ENCODE measurements around the gene EHMT2.
"Not testable (repeated sequence)": the region's sequence is repeated elsewhere in the genome, so short reads cannot be mapped to it uniquely, and the experiment has no call there.

EHMT2 gene

GRCh38 chr6:31915351-31915750, 17.9 kb upstream of the EHMT2 start:
- Histone ChIP-seq H3K27ac (ENCODE audit: low read length) (no peak overlapping the region), H3K9me3 (ENCODE audit: control insufficient read depth in 2 of 2, low read length in 2 of 2) (no peaks in the 10 kb centered on the region), H3K9ac (ENCODE audit: low read length in 2 of 2) (no peak overlapping the region), H3K4me1 (ENCODE audit: control insufficient read depth, insufficient read depth, low read length) (no peaks in the 10 kb centered on the region), H3K4me3 (ENCODE audit: low read length in 2 of 2) (no peak overlapping the region), H3K27me3 (ENCODE audit: control insufficient read depth in 1 of 2, insufficient read depth in 2 of 2, low read length in 2 of 2) (peaks cover 0 to 4% of the 10 kb centered on the region in 2 donors), H3K36me3 (ENCODE audit: control insufficient read depth in 2 of 2, insufficient read depth in 2 of 2, low read length in 2 of 2) (no peaks in the 10 kb centered on the region)

- Histone ChIP-seq H3K9me3 (ENCODE audit: control insufficient read depth in 2 of 2, low read length in 2 of 2) (no peaks in the 10 kb centered on the region), H3K27me3 (ENCODE audit: control insufficient read depth in 1 of 2, insufficient read depth in 2 of 2, low read length in 2 of 2) (peaks cover 0 to 4% of the 10 kb centered on the region in 2 donors), H3K27ac (ENCODE audit: low read length) (no peak overlapping the region), H3K36me3 (ENCODE audit: control insufficient read depth in 2 of 2, insufficient read depth in 2 of 2, low read length in 2 of 2) (no peaks in the 10 kb centered on the region), H3K9ac (ENCODE audit: low read length in 2 of 2) (no peak overlapping the region), H3K4me1 (ENCODE audit: control insufficient read depth, insufficient read depth, low read length) (no peaks in the 10 kb centered on the region), H3K4me3 (ENCODE audit: low read length in 2 of 2) (no peak overlapping the region)
These were observed 14.5 kb upstream of the EHMT2 start for GRCh38 chr6:31911826-31912585.

- not testable (repeated sequence) for H3K9ac ChIP-seq (ENCODE audit: low read length in 2 of 2); H3K4me3 ChIP-seq (ENCODE audit: low read length in 2 of 2); H3K4me1 ChIP-seq (ENCODE audit: control insufficient read depth, insufficient read depth, low read length); H3K27ac ChIP-seq (ENCODE audit: low read length); H3K36me3 ChIP-seq (ENCODE audit: control insufficient read depth in 2 of 2, insufficient read depth in 2 of 2, low read length in 2 of 2); H3K9me3 ChIP-seq (ENCODE audit: control insufficient read depth in 2 of 2, low read length in 2 of 2); H3K27me3 ChIP-seq (ENCODE audit: control insufficient read depth in 1 of 2, insufficient read depth in 2 of 2, low read length in 2 of 2)
These were observed 11.8 kb upstream of the EHMT2 start for GRCh38 chr6:31909298-31909697.

GRCh38 chr6:31908791-31909190, 11.3 kb upstream of the EHMT2 start:
- Histone ChIP-seq H3K4me1 (ENCODE audit: control insufficient read depth, insufficient read depth, low read length) (no peaks in the 10 kb centered on the region), H3K4me3 (ENCODE audit: low read length in 2 of 2) (no peak overlapping the region), H3K9ac (ENCODE audit: low read length in 2 of 2) (no peak overlapping the region), H3K27me3 (ENCODE audit: control insufficient read depth in 1 of 2, insufficient read depth in 2 of 2, low read length in 2 of 2) (no peaks in the 10 kb centered on the region), H3K9me3 (ENCODE audit: control insufficient read depth in 2 of 2, low read length in 2 of 2) (no peaks in the 10 kb centered on the region), H3K36me3 (ENCODE audit: control insufficient read depth in 2 of 2, insufficient read depth in 2 of 2, low read length in 2 of 2) (no peaks in the 10 kb centered on the region), H3K27ac (ENCODE audit: low read length) (no peak overlapping the region)

GRCh38 chr6:31908255-31908654, 10.8 kb upstream of the EHMT2 start:
- not testable (repeated sequence) for H3K4me3 ChIP-seq (ENCODE audit: low read length in 2 of 2); H3K9ac ChIP-seq (ENCODE audit: low read length in 2 of 2); H3K36me3 ChIP-seq (ENCODE audit: control insufficient read depth in 2 of 2, insufficient read depth in 2 of 2, low read length in 2 of 2); H3K27ac ChIP-seq (ENCODE audit: low read length); H3K4me1 ChIP-seq (ENCODE audit: control insufficient read depth, insufficient read depth, low read length); H3K27me3 ChIP-seq (ENCODE audit: control insufficient read depth in 1 of 2, insufficient read depth in 2 of 2, low read length in 2 of 2); H3K9me3 ChIP-seq (ENCODE audit: control insufficient read depth in 2 of 2, low read length in 2 of 2)

GRCh38 chr6:31907158-31907813, 9.8 kb upstream of the EHMT2 start:
- Histone ChIP-seq H3K9ac (ENCODE audit: low read length in 2 of 2) (no peak overlapping the region), H3K4me3 (ENCODE audit: low read length in 2 of 2) (no peak overlapping the region), H3K27me3 (ENCODE audit: control insufficient read depth in 1 of 2, insufficient read depth in 2 of 2, low read length in 2 of 2) (no peaks in the 10 kb centered on the region), H3K36me3 (ENCODE audit: control insufficient read depth in 2 of 2, insufficient read depth in 2 of 2, low read length in 2 of 2) (no peaks in the 10 kb centered on the region), H3K27ac (ENCODE audit: low read length) (no peak overlapping the region), H3K4me1 (ENCODE audit: control insufficient read depth, insufficient read depth, low read length) (peaks cover 8% of the 10 kb centered on the region), H3K9me3 (ENCODE audit: control insufficient read depth in 2 of 2, low read length in 2 of 2) (no peaks in the 10 kb centered on the region)

- H3K27ac ChIP-seq (ENCODE audit: low read length); H3K9me3 ChIP-seq (ENCODE audit: control insufficient read depth in 2 of 2, low read length in 2 of 2); H3K4me1 ChIP-seq (ENCODE audit: control insufficient read depth, insufficient read depth, low read length); H3K27me3 ChIP-seq (ENCODE audit: control insufficient read depth in 1 of 2, insufficient read depth in 2 of 2, low read length in 2 of 2); H3K4me3 ChIP-seq (ENCODE audit: low read length in 2 of 2); H3K36me3 ChIP-seq (ENCODE audit: control insufficient read depth in 2 of 2, insufficient read depth in 2 of 2, low read length in 2 of 2); H3K9ac ChIP-seq (ENCODE audit: low read length in 2 of 2): not testable (repeated sequence)
These were observed 9.2 kb upstream of the EHMT2 start for GRCh38 chr6:31906727-31907126.

GRCh38 chr6:31906122-31906521, 8.6 kb upstream of the EHMT2 start:
- Histone ChIP-seq H3K4me1 (ENCODE audit: control insufficient read depth, insufficient read depth, low read length) (peaks cover 13% of the 10 kb centered on the region), H3K27me3 (ENCODE audit: control insufficient read depth in 1 of 2, insufficient read depth in 2 of 2, low read length in 2 of 2) (no peaks in the 10 kb centered on the region), H3K9me3 (ENCODE audit: control insufficient read depth in 2 of 2, low read length in 2 of 2) (no peaks in the 10 kb centered on the region), H3K27ac (ENCODE audit: low read length) (no peak overlapping the region), H3K4me3 (ENCODE audit: low read length in 2 of 2) (no peak overlapping the region), H3K9ac (ENCODE audit: low read length in 2 of 2) (no peak overlapping the region), H3K36me3 (ENCODE audit: control insufficient read depth in 2 of 2, insufficient read depth in 2 of 2, low read length in 2 of 2) (no peaks in the 10 kb centered on the region)

- Histone ChIP-seq H3K27ac (ENCODE audit: low read length) (no peak overlapping the region), H3K27me3 (ENCODE audit: control insufficient read depth in 1 of 2, insufficient read depth in 2 of 2, low read length in 2 of 2) (no peaks in the 10 kb centered on the region), H3K4me3 (ENCODE audit: low read length in 2 of 2) (no peak overlapping the region), H3K9me3 (ENCODE audit: control insufficient read depth in 2 of 2, low read length in 2 of 2) (no peaks in the 10 kb centered on the region), H3K9ac (ENCODE audit: low read length in 2 of 2) (no peak overlapping the region), H3K36me3 (ENCODE audit: control insufficient read depth in 2 of 2, insufficient read depth in 2 of 2, low read length in 2 of 2) (no peaks in the 10 kb centered on the region), H3K4me1 (ENCODE audit: control insufficient read depth, insufficient read depth, low read length) (peaks cover 17% of the 10 kb centered on the region)
These were observed 7.5 kb upstream of the EHMT2 start for GRCh38 chr6:31905041-31905440.

GRCh38 chr6:31903957-31904356, 6.5 kb upstream of the EHMT2 start:
- no peak overlapping the region for H3K4me3 ChIP-seq (ENCODE audit: low read length in 2 of 2)
- H3K27ac ChIP-seq (ENCODE audit: low read length), result no peak overlapping the region

GRCh38 chr6:31901953-31902643, 4.6 kb upstream of the EHMT2 start, which contains the start of gene ZBTB12:
Gene ZBTB12 (minus strand): TSS chr6:31902086. CDS start chr6:31901305, 781 bp downstream.
- Histone ChIP-seq H3K4me3 (ENCODE audit: low read length in 2 of 2) (peak within 1 kb of the TSS; percentile 88 to 90), H3K4me1 (ENCODE audit: control insufficient read depth, insufficient read depth, low read length) (peaks cover 28% of the 10 kb centered on the region), H3K9ac (ENCODE audit: low read length in 2 of 2) (peak within 1 kb of the TSS; percentile 84 to 87), H3K9me3 (ENCODE audit: control insufficient read depth in 2 of 2, low read length in 2 of 2) (no peaks in the 10 kb centered on the region), H3K27ac (ENCODE audit: low read length) (peak within 1 kb of the TSS; percentile 85), H3K36me3 (ENCODE audit: control insufficient read depth in 2 of 2, insufficient read depth in 2 of 2, low read length in 2 of 2) (no peaks in the 10 kb centered on the region), H3K27me3 (ENCODE audit: control insufficient read depth in 1 of 2, insufficient read depth in 2 of 2, low read length in 2 of 2) (no peaks in the 10 kb centered on the region)

More at GRCh38 chr6:31903957-31904356, 6.5 kb upstream of the EHMT2 start:
- H3K9me3 ChIP-seq (ENCODE audit: control insufficient read depth in 2 of 2, low read length in 2 of 2), result no peaks in the 10 kb centered on the region
- H3K4me1 ChIP-seq (ENCODE audit: control insufficient read depth, insufficient read depth, low read length), result peaks cover 17% of the 10 kb centered on the region
- no peaks in the 10 kb centered on the region for H3K27me3 ChIP-seq (ENCODE audit: control insufficient read depth in 1 of 2, insufficient read depth in 2 of 2, low read length in 2 of 2)
- no peak overlapping the region for H3K9ac ChIP-seq (ENCODE audit: low read length in 2 of 2)
- H3K36me3 ChIP-seq (ENCODE audit: control insufficient read depth in 2 of 2, insufficient read depth in 2 of 2, low read length in 2 of 2), result no peaks in the 10 kb centered on the region
